Uterus (tissue), 4 donors: ENCODE data around the gene PTCRA. TPM values are rescaled to one million over a fixed set of nuclear protein-coding genes. Genes with fewer than 3 reads are reported as not detected.

Source experiments
- DNase-seq, 2 donors: peaks; one replicate each; pipeline ENCODE4 v3.0.0-alpha.2; 2019 to 2020
- H3K27ac ChIP-seq, 2 donors: fragments of 200-600 bp; sonication (generic); 1 replicate in 1 of 2; 2 replicates in 1 of 2; pipeline ENCODE4 v1.5.1; 2016 to 2018
- H3K27me3 ChIP-seq, 2 donors: fragments of 200-600 bp; sonication (generic); one replicate each; pipeline ENCODE4 v1.5.1; 2018 to 2019; ENCODE audit warnings: control low read depth in 1 of 2
- H3K36me3 ChIP-seq, 2 donors: fragments of 200-600 bp; sonication (generic); one replicate each; pipeline ENCODE4 v1.5.1; 2019; ENCODE audit warnings: control low read depth in 1 of 2
- H3K4me1 ChIP-seq, 2 donors: fragments of 200-600 bp; sonication (generic); one replicate each; pipeline ENCODE4 v1.5.1; 2018 to 2019; ENCODE audit warnings: control low read depth in 1 of 2
- H3K4me3 ChIP-seq, 2 donors: fragments of 200-600 bp; sonication (generic); 1 replicate in 1 of 2; 2 replicates in 1 of 2; pipeline ENCODE4 v1.5.1; 2018 to 2019; ENCODE audit warnings: mild to moderate bottlenecking in 1 of 2
- H3K9me3 ChIP-seq, 2 donors: fragments of 200-600 bp; sonication (generic); one replicate each; pipeline ENCODE4 v1.5.1; 2019; ENCODE audit warnings: control low read depth in 1 of 2
- CTCF ChIP-seq, 4 experiments: fragments of 200-600 bp in 2 of 4; fragments of 450-650 bp in 2 of 4; sonication (generic) in 2 of 4; IDR thresholded peaks; one replicate each; pipeline ENCODE4 v1.5.1; 2016 to 2019; ENCODE audit warnings: antibody characterized with exemption in 4 of 4, mild to moderate bottlenecking in 2 of 4, moderate library complexity in 1 of 4
- POLR2A ChIP-seq, 2 donors: fragments of 450-650 bp; IDR thresholded peaks; one replicate each; pipeline ENCODE4 v1.6.1; 2016; ENCODE audit warnings: antibody characterized with exemption in 2 of 2, mild to moderate bottlenecking in 1 of 2, moderate library complexity in 1 of 2
- intact Hi-C: fragments of 100-400 bp; cut with DNase I; formaldehyde crosslinking; loops from one replicate; pipeline ENCODE4 v1.15.1; 2023; ENCODE audit warnings: low total_unique reads
- total RNA-seq, 4 donors: library from RNA; depleted of rRNA in 3 of 4; stranded (reverse); fragments of >200 nt in 3 of 4; gene quantifications; one replicate each; pipeline versions ENCODE4 v1.1.0 to v1.2.4, GENCODE V29; 2014 to 2023
- donor health status: DM: yes; HTN: yes; CAD: no.

The PTCRA gene
- total RNA-seq, 4 donors from 2014 or later = 2.0 TPM; not detected in 3

GRCh38 chr6:42909835-42910234 lies 6.0 kb upstream of the PTCRA start:
- no peaks in the 10 kb centered on the region for H3K36me3 ChIP-seq
- no peak for DNase-seq
- H3K27ac ChIP-seq = no peak overlapping the region
- H3K27me3 ChIP-seq = peaks cover 0 to 6% of the 10 kb centered on the region in 2 donors
- peaks cover 0 to 6% of the 10 kb centered on the region in 2 donors for H3K4me1 ChIP-seq
- H3K9me3 ChIP-seq = no peaks in the 10 kb centered on the region
- no peak overlapping the region for H3K4me3 ChIP-seq
- intact Hi-C loops = no loop called here
- no peak for TF ChIP-seq CTCF (IDR thresholded peaks at IDR 0.05)
- TF ChIP-seq POLR2A (IDR thresholded peaks at IDR 0.05) = no peak

- no peak for TF ChIP-seq CTCF (IDR thresholded peaks at IDR 0.05)
- Histone ChIP-seq H3K4me3 (peak overlapping the region; percentile 21 to 33), H3K4me1 (peaks cover 0 to 6% of the 10 kb centered on the region in 2 donors), H3K9me3 (no peaks in the 10 kb centered on the region), H3K27ac (no peak overlapping the region), H3K36me3 (no peaks in the 10 kb centered on the region), H3K27me3 (peaks cover 0 to 6% of the 10 kb centered on the region in 2 donors)
- intact Hi-C loops = no loop called here
- DNase-seq = no peak
Observed at GRCh38 chr6:42911171-42912021, 4.5 kb upstream of the PTCRA start.

GRCh38 chr6:42914546-42914945 lies 1.3 kb upstream of the PTCRA start:
- peaks cover 0 to 6% of the 10 kb centered on the region in 2 donors for H3K27me3 ChIP-seq
- no peaks in the 10 kb centered on the region for H3K36me3 ChIP-seq
- peaks cover 0 to 6% of the 10 kb centered on the region in 2 donors for H3K4me1 ChIP-seq
- H3K27ac ChIP-seq = no peak overlapping the region
- intact Hi-C loops = no loop called here
- DNase-seq = no peak
- H3K4me3 ChIP-seq = no peak overlapping the region
- no peaks in the 10 kb centered on the region for H3K9me3 ChIP-seq
- no peak for TF ChIP-seq POLR2A (IDR thresholded peaks at IDR 0.05)
- no peak for TF ChIP-seq CTCF (IDR thresholded peaks at IDR 0.05)

- no peak overlapping the region for H3K4me3 ChIP-seq
- H3K4me1 ChIP-seq = peaks cover 0 to 6% of the 10 kb centered on the region in 2 donors
- intact Hi-C loops = no loop called here
- H3K36me3 ChIP-seq = no peaks in the 10 kb centered on the region
- no peak for DNase-seq
- TF ChIP-seq POLR2A (IDR thresholded peaks at IDR 0.05) (no peak), CTCF (IDR thresholded peaks at IDR 0.05) (no peak)
- peaks cover 0 to 5% of the 10 kb centered on the region in 2 donors for H3K27me3 ChIP-seq
- H3K27ac ChIP-seq = no peak overlapping the region
- no peaks in the 10 kb centered on the region for H3K9me3 ChIP-seq
Observed at GRCh38 chr6:42916288-42916687, 435 bp downstream of the PTCRA start.

GRCh38 chr6:42921801-42922200 lies 5.9 kb downstream of the PTCRA start:
- DNase-seq = no peak
- Histone ChIP-seq H3K9me3 (no peaks in the 10 kb centered on the region), H3K27me3 (no peaks in the 10 kb centered on the region), H3K4me1 (no peaks in the 10 kb centered on the region), H3K27ac (no peak overlapping the region), H3K36me3 (no peaks in the 10 kb centered on the region), H3K4me3 (no peak overlapping the region)
- no peak for TF ChIP-seq CTCF (IDR thresholded peaks at IDR 0.05)
- TF ChIP-seq POLR2A (IDR thresholded peaks at IDR 0.05) = no peak
- intact Hi-C loops = loop anchor here (10.0 kb wide), 1 partner anchor 63 kb away; the partner anchor contains the start of gene PPP2R5D
